ENCODE data around the gene PLPPR3.
"Not testable (repeated sequence)": the region's sequence is repeated elsewhere in the genome, so short reads cannot be mapped to it uniquely, and the experiment has no call there.

Gene PLPPR3

GRCh38 chr19:827710-828321 lies 6.1 kb upstream of the PLPPR3 start, which contains the start of gene AZU1:
Gene AZU1, plus strand, starts transcription at chr19:827837. Its CDS starts 10 bp downstream, at chr19:827847.
- no peak for DNase-seq (ENCODE audit: low spot score)

- no peak for DNase-seq (ENCODE audit: low spot score)
Observed at GRCh38 chr19:827314-827709, 5.6 kb upstream of the PLPPR3 start.

GRCh38 chr19:825897-826644 lies 4.3 kb upstream of the PLPPR3 start:
- no peak for DNase-seq (ENCODE audit: low spot score)

- DNase-seq (ENCODE audit: low spot score), result no peak
Observed at GRCh38 chr19:824885-825284, 3.1 kb upstream of the PLPPR3 start.

GRCh38 chr19:823565-824121 lies 1.9 kb upstream of the PLPPR3 start:
- DNase-seq (ENCODE audit: low spot score), result no peak

GRCh38 chr19:821231-821824 lies 427 bp downstream of the PLPPR3 start:
- no peak for DNase-seq (ENCODE audit: low spot score)

GRCh38 chr19:820212-820611 lies 1.5 kb downstream of the PLPPR3 start:
- not testable (repeated sequence) for DNase-seq (ENCODE audit: low spot score)

- no peak for DNase-seq (ENCODE audit: low spot score)
Observed at GRCh38 chr19:816500-816857, 5.3 kb downstream of the PLPPR3 start.

GRCh38 chr19:815775-816499 lies 5.8 kb downstream of the PLPPR3 start:
- no peak for DNase-seq (ENCODE audit: low spot score)

GRCh38 chr19:815079-815774 lies 6.5 kb downstream of the PLPPR3 start:
- no peak for DNase-seq (ENCODE audit: low spot score)

- no peak for DNase-seq (ENCODE audit: low spot score)
Observed at GRCh38 chr19:814152-815078, 7.3 kb downstream of the PLPPR3 start.

GRCh38 chr19:813219-814151 lies 8.3 kb downstream of the PLPPR3 start:
- DNase-seq (ENCODE audit: low spot score), result no peak

- DNase-seq (ENCODE audit: low spot score), result no peak
Observed at GRCh38 chr19:812747-813218, 9.0 kb downstream of the PLPPR3 start.

- DNase-seq (ENCODE audit: low spot score), result no peak
Observed at GRCh38 chr19:812049-812746, 9.6 kb downstream of the PLPPR3 start.

GRCh38 chr19:811506-812048 lies 10.2 kb downstream of the PLPPR3 start:
- no peak for DNase-seq (ENCODE audit: low spot score)

GRCh38 chr19:810883-811489 lies 10.8 kb downstream of the PLPPR3 start:
- no peak for DNase-seq (ENCODE audit: low spot score)

- DNase-seq (ENCODE audit: low spot score), result no peak
Observed at GRCh38 chr19:810077-810855, 11.5 kb downstream of the PLPPR3 start.
